ENCODE measurements around the gene FAR1. TPM values are rescaled to one million over a fixed set of nuclear protein-coding genes. Genes with fewer than 3 reads are reported as not detected.

FAR1 gene
- total RNA-seq: 41.7 and 87.6 TPM in 2 replicates

GRCh38 chr11:13668102-13668956, at the start of gene FAR1:
Gene FAR1, plus strand, starts transcription at chr11:13668668. Its CDS starts 26,098 bp downstream, at chr11:13694766.

Other genes with a start within 250 kb of the FAR1 start
- 107 and 130 TPM in 2 replicates for gene BTBD10, start 205.4 kb upstream of the FAR1 start, total RNA-seq
- not detected in 2 replicates for gene PTH, start 172.7 kb upstream of the FAR1 start, total RNA-seq